CD4-positive, alpha-beta T cell treated with Interleukin-2 at 100 ng/mL for 4 hours (primary cell): ENCODE measurements around the gene GHRHR.

Experiments used
- DNase-seq: peaks from one replicate; pipeline ENCODE4 v3.0.0-alpha.2; 2020; ENCODE audit warnings: low spot score

Gene GHRHR

DNA sequence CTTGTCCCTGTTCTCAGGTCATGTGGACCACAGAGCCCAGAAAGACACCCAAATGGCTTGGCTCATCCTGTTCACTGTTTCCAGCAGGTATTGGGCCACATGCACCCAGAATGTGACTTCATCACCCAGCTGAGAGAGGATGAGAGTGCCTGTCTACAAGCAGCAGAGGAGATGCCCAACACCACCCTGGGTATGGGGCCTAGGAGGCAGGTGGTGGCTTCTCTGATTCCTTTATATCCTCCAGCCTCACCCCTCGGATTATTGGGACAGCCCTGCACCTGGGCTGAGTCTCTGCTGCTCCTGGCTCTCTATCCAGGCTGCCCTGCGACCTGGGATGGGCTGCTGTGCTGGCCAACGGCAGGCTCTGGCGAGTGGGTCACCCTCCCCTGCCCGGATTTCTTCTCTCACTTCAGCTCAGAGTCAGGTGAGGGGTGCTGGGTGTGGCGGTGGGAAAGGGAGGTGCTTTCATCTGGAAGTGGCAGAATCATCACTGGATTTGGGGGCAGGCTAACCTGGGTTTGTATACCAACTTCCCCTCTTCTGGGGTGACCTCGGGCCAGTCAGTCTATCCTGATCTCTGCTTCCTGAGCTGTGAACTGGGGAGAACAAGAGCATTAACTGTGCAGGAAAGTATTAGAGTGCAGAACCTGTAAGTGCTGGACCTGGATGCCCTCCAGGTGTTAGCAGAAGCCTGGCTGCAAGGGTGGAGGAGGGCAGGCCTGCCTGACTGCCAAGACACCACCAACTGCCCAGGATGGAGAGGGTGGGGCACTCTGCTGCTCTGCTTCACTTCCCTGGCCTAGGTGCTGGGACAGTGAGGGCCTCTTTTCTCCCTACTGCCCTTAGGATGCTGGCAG lies 5.2 kb downstream of the GHRHR start:
- no peak for DNase-seq

DNA sequence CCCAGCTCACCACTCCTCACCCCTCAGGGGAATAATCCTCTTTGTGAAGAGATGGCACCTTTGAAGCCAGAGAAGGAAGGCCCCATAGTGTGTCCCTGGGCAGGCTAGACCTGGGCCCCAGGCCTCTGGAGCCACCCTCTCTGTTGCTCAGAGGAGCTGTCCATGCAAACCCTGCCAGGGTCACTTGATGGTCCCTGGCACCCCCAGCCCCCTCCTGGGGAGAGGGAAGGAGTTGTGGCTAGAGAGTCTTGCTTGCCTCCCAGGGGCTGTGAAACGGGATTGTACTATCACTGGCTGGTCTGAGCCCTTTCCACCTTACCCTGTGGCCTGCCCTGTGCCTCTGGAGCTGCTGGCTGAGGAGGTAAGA lies 5.8 kb downstream of the GHRHR start:
- DNase-seq: no peak

DNA sequence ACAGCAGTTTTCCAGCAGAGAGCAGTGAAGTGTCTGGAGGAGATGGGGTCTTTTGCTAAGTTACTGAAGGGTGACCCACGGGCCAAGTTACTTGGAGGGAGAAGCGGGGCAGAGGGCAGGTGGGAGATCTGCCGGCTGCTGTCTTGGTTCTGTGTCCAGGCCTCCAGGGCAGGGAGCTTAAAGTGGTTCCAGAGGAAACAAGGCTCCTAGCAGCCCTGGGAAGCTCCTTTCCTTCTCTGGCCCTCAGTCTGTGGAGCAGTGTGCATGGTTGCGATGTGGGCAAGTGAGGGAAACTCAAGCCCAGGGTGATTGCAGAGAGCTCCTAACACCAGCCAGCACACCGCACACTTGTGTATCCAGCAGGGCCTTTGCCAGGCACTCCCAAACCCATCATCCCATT lies 6.3 kb downstream of the GHRHR start:
- DNase-seq: no peak

DNA sequence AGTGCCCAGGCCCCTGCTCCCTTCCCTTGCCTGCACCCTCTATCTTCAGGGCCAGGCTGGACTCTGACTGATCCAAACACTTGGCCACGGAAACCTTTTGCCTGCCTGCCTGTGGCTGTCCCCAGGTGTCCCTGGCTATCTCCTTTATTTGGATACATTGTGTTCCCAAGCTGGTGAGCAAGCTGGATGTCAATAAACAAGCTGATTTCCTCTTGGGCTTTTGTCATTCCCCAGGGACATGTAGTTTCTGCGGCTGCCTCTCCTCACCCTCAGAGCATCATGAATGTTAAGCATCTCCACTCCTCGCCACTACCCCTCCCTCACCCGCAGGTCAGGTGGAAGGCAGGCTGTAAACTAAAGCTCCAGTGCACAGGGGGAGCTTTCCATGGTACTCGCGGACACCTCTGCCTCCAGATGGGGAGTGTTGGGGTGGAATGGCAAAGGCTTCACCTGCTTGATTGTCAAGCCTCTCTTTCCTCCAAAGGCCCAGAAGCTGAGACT lies 6.9 kb downstream of the GHRHR start:
- DNase-seq: no peak

DNA sequence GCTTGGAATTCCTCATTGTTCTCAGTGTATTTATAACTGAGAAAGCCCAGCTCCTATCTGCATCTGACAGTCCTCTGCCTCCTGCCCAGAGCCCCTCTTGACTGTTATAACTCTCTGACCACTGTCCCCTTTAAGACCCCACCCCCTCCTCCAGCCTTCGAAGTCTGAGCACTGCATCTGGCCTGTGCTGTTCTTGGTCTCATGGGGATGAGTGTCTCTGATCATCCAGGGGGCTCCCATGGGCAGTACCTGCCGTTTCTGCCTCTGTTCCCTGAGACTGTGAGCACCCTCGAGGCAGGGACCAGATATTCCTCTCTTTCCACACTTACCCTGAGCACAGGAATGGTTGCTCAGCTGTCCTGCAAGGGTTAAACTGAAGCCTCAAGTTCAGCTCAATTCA lies 7.7 kb downstream of the GHRHR start:
- no peak for DNase-seq

DNA sequence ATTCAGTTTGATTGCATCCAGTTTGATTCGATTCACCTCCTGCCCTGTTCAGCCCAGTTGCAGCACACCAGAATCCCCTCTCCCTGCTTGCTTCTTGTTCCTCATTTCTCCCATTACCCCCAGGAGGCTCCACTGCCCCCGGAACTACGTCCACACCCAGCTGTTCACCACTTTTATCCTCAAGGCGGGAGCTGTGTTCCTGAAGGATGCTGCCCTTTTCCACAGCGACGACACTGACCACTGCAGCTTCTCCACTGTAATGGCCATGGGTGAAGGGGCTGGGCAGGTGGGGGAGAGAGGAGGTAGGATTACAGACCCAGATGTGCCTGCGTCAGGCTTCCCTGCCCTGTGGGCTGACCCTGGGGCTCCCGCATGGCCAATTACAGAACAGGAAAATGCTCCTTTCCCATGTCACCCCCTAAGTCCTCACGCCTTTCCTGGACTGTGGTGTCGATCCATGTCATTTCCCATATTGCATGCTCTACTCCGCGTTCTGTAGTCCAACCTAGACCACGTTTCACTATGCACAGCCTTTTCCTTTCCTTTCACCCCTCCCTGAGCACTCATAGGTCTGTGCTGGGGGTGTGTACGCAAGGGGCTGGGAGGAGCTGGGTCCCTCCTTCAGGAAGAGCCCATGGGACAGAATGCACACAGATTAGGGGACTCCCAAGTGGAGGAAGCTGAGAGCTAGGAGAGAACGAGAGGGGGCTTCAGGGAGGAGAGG lies 8.2 kb downstream of the GHRHR start:
- DNase-seq: no peak

DNA sequence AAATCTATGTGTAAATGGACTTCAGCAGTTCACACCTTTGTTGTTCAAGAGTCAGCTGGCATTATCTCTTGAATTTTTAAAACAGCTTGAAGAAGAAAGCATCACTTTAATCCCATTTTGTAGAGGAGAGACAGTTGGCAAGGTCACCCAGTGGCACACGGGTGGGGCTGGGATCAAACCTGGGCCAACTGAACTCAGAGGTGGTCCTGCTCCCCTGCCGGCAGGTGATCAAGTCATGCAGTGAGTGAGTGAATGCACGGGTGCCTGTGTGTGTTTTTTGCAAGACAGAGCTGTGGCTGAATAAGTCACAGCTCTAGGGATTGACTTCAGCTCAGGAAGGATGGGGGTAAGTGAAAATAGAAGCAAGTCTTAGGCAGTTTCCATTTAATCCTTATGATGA lies 9.5 kb downstream of the GHRHR start:
- DNase-seq: no peak

DNA sequence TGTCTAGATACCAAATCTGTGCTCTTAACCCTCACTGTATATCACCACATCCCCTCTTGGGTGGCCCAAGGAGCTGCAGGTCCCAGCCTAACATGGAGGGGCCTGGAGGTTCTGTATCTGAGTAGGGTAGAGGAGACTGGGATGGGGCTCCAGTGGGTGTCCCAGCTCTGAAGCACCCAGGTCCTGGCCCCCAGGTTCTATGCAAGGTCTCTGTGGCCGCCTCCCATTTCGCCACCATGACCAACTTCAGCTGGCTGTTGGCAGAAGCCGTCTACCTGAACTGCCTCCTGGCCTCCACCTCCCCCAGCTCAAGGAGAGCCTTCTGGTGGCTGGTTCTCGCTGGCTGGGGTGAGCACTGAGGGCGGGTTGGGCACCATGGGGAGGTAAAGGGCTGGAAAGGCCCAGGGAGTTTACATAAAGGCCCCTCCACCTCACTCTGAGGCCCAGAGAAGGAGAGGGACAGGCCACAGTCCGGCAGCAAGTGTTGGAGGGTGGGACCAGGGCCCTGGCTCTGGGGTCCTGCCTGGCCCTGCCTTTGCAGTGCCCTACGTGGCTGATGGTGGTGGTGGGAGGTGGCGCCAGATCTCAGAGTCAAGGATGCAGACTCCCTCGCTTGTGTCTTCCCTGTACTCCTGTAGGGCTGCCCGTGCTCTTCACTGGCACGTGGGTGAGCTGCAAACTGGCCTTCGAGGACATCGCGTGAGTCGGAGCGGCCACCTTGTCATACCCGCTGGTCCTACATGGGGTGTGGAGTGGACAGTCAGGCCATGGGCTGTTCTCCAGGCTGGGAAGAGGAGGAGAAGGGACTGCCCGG lies 10.2 kb downstream of the GHRHR start:
- DNase-seq: no peak

DNA sequence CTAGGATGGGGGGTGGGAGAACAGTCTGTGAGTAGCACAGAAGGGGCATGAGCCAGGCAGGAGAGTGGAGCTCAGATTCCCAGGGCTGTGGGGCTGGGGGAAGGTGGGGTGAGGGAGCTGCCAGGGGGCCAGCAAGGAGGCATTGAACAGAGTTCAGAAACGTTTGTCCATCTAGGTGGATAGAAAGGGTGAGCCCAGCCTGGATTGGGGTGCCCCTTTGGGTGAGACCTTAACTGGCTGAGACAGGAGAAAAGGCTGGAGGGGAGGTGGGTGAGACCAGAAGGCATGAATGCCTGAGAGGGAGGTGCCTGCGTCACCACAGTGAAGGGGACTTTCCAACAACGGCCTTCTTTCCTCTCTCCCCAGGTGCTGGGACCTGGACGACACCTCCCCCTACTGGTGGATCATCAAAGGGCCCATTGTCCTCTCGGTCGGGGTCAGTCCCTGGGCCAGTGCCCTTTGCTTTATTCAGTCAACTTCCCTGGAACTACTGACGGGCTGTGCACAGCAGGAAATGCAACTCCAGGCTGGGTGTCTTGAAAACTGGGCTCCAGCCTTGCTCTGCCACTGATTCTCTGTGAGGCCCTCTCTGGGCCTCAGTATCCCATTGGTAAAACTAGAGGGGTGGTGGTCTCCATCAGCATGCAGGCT lies 11.0 kb downstream of the GHRHR start:
- peak; percentile 2 for DNase-seq

DNA sequence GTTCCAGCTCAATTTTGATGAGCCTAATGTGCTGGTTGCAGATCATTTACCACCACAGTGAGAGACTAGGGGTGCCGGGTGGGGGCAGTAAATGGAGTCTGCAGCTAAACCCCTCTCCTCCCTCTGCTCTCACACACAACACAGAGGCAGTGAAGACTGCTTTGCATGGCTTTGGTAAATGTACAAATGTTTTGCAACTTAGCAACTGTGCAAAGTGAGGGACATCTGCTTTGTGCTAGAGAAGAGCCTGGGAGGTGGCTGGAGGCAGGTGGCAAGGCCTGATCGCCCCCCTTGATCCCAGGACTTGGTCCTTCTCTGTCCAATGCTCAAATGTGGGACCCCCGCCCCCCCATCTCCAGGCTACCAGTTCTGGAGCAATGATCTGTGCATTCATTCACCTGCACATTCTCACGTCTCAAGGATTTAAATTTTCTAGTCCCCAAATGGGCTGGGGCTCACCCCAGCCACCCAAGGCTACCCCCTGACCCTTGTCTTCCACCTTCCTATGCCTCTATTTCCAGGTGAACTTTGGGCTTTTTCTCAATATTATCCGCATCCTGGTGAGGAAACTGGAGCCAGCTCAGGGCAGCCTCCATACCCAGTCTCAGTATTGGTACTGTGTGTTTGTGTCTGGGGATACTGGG lies 11.6 kb downstream of the GHRHR start:
- DNase-seq: no peak

DNA sequence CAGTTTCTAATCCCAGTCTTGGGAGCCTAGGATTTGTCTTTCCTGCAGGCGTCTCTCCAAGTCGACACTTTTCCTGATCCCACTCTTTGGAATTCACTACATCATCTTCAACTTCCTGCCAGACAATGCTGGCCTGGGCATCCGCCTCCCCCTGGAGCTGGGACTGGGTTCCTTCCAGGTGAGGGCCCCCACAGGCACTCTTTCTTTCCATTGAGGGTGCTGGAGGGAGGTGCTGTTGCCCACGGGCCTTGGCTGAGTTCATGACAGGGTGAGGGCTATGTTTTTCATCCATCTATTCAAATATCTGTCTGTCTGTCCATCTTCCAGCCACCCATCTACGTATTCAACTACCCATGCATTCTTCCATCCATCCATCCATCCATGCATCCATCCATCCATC lies 12.6 kb downstream of the GHRHR start:
- no peak for DNase-seq

DNA sequence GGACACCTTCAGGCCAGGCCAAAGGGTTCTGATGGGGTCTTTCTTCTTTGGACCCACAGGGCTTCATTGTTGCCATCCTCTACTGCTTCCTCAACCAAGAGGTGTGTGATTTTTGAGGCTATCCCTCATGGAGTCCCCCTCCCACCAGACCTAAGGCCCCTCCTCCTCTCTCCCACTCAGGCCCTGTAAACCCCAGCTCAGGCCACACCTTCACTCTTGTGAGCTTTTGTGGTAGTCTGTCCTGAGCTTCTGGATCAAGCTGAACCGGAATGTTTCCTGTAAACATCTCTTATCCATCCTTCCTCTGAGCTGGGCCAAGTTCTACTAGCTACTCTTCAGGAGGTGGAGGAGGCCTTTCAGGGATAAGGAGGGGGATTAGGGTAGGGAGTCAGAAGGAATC lies 13.5 kb downstream of the GHRHR start:
- DNase-seq: no peak

DNA sequence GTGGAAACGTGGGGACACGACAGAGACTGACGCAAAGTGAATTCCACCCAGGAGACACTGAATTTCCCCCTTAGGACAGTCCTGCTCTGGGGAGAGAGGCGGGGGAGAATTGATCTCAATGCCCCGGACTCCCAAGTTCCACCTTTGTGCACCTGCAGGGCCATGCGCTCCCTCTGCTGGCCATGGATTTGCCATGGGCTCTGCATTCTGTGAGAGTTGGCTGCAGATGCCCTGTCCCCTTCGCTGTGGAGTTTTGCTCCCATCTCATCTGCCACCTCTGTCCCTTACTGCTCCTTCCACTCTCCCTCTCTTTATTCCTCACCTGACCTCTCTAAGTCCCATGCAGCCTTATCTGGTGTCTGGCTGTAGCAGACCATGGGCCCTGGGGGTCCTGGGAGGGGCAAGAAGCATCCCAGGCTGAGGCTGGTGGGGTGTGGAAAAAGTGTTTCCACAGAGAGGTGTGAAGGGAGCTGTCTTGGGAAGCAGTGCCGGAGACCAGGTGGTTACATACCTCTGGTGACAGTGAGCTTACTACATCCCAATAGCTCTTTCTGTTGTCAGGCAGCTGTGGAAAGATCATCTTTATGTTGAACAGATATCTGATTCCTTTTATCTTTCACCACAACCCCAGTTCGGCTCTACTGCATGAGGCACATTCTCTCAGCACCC lies 14.3 kb downstream of the GHRHR start:
- DNase-seq: no peak

DNA sequence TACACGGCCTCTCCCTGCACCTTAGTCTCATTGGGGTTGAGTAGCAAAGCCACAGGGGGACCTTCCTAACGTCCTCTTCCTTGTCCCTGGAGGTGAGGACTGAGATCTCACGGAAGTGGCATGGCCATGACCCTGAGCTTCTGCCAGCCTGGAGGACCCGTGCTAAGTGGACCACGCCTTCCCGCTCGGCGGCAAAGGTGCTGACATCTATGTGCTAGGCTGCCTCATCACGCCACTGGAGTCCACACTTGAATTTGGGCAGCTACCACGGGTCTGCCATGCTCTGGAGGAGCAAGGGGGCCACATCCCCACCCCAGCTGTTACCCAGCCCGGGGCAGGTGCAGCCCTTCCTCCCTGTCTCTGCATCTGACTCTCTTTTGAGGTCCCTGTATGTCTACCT lies 15.3 kb downstream of the GHRHR start:
- no peak for DNase-seq

DNA sequence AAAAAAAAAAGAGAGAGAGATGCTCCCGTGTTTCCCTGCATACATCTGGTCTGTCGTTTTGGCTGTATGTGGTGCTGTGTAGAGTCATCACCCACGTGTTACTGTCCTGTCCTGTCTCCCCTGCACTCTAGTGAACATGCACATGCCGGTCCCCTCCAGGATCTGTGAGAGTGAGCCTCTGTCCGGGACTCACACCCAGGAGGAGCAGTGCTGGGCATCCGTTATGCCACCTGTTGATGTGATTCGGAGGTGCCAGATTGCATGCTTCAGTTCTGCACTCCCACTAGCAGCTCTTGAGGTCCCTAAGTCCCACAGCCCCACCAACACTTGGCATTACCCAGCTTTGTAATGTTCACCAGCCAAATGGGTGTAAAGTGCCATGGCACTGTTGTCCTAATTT lies 16.4 kb downstream of the GHRHR start:
- no peak for DNase-seq

DNA sequence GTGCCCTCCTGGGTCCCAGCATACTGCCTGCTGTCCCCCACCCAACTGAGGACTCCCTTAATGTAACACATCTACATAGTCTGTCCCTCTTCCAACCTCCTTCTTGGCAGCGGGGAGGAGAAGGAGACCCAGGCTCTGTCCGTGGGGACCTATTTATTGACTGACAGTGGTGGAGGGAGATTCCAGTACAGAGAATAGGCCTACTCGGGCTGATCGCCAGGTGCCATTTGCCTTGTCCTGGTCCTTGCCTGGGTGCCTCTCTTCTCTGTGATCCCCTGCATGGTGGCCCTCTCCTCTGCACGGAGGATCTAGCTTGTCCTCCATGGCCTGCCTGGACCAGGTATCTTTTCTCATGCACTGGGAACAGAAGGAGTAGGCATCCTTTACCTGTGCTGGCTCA lies 17.0 kb downstream of the GHRHR start:
- no peak for DNase-seq

DNA sequence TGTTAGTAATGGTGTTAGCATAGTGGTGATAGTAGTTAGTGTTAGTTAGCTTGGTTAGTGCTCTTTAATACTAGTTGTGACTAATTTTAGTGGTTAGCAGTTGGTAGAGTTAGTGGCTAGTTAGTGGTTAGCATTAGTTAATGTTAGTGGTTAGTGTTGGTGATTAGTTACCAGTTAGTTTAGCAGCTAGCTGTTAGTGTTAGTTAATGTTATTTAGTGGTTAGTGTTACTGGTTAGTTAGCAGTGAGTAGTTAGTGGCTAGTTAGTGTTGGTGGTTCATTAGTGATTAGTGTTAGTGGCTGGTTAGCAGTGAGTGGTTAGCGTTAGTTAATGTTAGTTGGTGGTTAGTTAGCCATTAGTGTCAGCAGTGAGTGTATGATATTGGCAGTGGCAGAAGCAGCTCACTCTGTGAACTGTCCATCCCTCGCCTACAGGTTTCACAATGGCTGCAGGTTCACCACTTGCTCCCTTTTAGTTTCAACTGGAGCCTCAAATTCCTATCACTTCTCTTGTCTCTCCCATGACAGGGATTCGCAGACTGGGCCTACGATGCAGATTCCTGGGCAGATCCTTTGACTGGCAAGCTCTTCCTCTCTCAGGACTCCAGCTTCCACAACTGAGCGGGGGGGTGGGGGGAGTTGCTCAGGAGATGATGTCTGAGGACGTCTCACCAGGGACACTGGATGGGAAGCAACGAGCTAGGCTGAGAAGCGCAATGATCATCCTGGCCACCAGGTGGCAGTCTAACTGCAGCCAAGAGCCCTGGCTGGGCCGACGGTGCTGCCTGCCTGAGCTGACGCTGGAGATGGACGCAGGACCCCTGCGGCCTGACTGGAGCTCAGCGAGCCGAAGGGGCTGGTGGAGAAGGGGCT lies 19.5 kb downstream of the GHRHR start:
- DNase-seq: peak; percentile 67

DNA sequence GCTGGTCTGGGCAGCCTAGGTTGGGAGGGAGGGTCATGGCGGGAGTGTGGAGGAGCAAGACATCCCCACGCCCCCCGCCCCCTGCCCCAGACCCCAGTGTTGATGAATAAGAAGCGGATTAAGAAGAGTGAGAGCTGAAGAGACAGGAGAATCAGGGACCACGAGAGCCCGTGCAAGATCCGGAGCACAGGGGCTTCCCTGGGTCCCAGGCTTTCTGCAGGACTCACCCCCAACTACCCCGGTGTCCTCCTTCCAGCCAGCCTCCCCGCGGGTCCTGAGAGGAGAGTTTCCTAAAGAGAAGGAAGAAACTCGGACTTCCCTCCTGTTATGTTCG lies 20.1 kb downstream of the GHRHR start:
- DNase-seq: no peak

DNA sequence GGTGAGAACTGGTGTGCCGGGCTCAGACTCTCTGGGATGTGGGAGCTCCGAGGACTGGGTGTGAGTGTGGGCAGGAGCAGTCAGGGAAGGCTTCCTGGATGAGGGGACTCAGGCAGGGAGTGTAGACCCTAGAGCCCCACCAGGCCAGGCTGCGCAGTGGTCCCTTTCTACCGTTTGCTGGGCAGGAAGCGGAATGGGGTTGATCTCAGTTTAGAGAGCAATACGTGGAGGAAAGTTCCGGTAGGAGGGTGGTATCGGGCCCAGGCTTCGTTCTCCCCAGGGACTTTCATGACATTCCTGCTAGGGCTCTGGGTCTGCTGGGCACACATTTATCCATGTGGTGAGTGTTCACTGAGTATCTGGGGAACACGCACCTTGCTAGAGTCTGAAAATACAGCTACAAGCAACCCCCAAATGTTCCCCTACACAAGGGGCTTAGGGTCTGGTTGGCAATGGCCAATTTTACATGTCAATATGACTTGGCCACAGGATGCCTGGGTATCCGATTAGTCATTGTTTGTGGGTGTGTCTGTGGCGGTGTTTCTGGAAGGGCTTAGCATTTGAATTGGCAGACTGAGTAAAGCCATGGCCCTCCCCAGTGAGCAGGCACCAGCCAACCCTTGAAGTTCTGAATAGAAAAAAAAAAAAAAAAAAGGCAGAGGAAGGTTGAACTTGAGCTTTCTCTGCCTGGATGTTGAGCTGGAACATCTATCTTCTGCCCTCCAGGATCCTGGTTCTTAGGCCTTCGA lies 20.8 kb downstream of the GHRHR start:
- DNase-seq: no peak
